DOHH2 (cell line): Measurements from ENCODE around the gene SLC6A19.

Experiments used
- H3F3A ChIP-seq: fragments of 200-600 bp; sonication (generic), shearing (Covaris generic); 2 replicates; pipeline ENCODE4 v1.6.0; 2016; ENCODE audit warnings: antibody characterized with exemption, mild to moderate bottlenecking; ENCODE audit not compliant: control insufficient read depth, insufficient read depth
- H3K27ac ChIP-seq: fragments of 200-600 bp; sonication (generic); 2 replicates; pipeline ENCODE4 v1.5.1; 2014; ENCODE audit warnings: low read depth, mild to moderate bottlenecking, low read length, moderate library complexity
- H3K27me3 ChIP-seq: fragments of 200-600 bp; sonication (generic); 2 replicates; pipeline ENCODE4 v1.6.1; 2014; ENCODE audit warnings: mild to moderate bottlenecking, low read length, mixed read lengths; ENCODE audit not compliant: control insufficient read depth
- H3K36me3 ChIP-seq: fragments of 200-600 bp; sonication (generic); 2 replicates; pipeline ENCODE4 v1.6.1; 2014; ENCODE audit warnings: mild to moderate bottlenecking, low read length, moderate library complexity, mixed read lengths; ENCODE audit not compliant: control insufficient read depth
- H3K4me1 ChIP-seq: fragments of 200-600 bp; sonication (generic); 2 replicates; pipeline ENCODE4 v1.6.1; 2014; ENCODE audit warnings: mild to moderate bottlenecking, low read length, mixed read lengths; ENCODE audit not compliant: control insufficient read depth
- H3K4me2 ChIP-seq: fragments of 200-600 bp; sonication (generic); 2 replicates; pipeline ENCODE4 v1.6.0; 2014; ENCODE audit warnings: mild to moderate bottlenecking, low read length, moderate library complexity
- H3K4me3 ChIP-seq: fragments of 200-600 bp; sonication (generic); 2 replicates; pipeline ENCODE4 v1.5.1; 2014; ENCODE audit warnings: mild to moderate bottlenecking, low read length, mixed read lengths
- H3K79me2 ChIP-seq: fragments of 200-600 bp; sonication (generic); 2 replicates; pipeline ENCODE4 v1.6.1; 2014; ENCODE audit warnings: mild to moderate bottlenecking, low read length, mixed read lengths; ENCODE audit not compliant: control insufficient read depth
- H3K9me2 ChIP-seq: fragments of 200-600 bp; sonication (generic); replicated peaks from 2 replicates; pipeline ENCODE4 v1.6.1; 2014; ENCODE audit warnings: mild to moderate bottlenecking, low read length, mixed read lengths; ENCODE audit not compliant: control insufficient read depth
- H3K9me3 ChIP-seq: fragments of 200-600 bp; sonication (generic); 2 replicates; pipeline ENCODE4 v1.6.1; 2014; ENCODE audit warnings: antibody characterized with exemption, low read length, mixed read lengths; ENCODE audit not compliant: control insufficient read depth, insufficient read depth
- H4K20me1 ChIP-seq: fragments of 200-600 bp; sonication (generic); 2 replicates; pipeline ENCODE4 v1.6.0; 2014; ENCODE audit warnings: low read depth, mild to moderate bottlenecking, antibody characterized with exemption, low read length, moderate library complexity; ENCODE audit not compliant: control insufficient read depth, insufficient read depth
- CTCF ChIP-seq: fragments of 200-600 bp; sonication (generic); IDR thresholded peaks from one replicate; pipeline ENCODE4 v1.5.1; 2014; ENCODE audit warnings: antibody characterized with exemption, mild to moderate bottlenecking, low read depth, low read length; ENCODE audit not compliant: poor library complexity, severe bottlenecking
- EZH2phosphoT487 ChIP-seq: fragments of 200-600 bp; sonication (generic); IDR thresholded peaks from 2 replicates; pipeline ENCODE4 v1.6.1; 2017; ENCODE audit warnings: borderline replicate concordance, mild to moderate bottlenecking, antibody characterized with exemption, low read length, moderate library complexity, mixed read lengths

The SLC6A19 gene

GRCh38 chr5:1216211-1216917 lies 15.0 kb downstream of the SLC6A19 start:
- no peak overlapping the region for H3K4me3 ChIP-seq
- TF ChIP-seq EZH2phosphoT487 (no peak), CTCF (no peak)
- H3K27ac ChIP-seq: no peak overlapping the region
- H3K27me3 ChIP-seq: no peaks in the 10 kb centered on the region
- no peaks in the 10 kb centered on the region for H4K20me1 ChIP-seq
- H3K36me3 ChIP-seq: no peaks in the 10 kb centered on the region
- no peaks in the 10 kb centered on the region for H3K9me2 ChIP-seq
- H3K9me3 ChIP-seq: peaks cover 10% of the 10 kb centered on the region; the same call in 1 of the 2 replicates
- H3K4me2 ChIP-seq: no peak overlapping the region
- H3F3A ChIP-seq: no peaks in the 10 kb centered on the region
- peaks cover 9% of the 10 kb centered on the region for H3K4me1 ChIP-seq
- H3K79me2 ChIP-seq: no peaks in the 10 kb centered on the region

GRCh38 chr5:1216918-1217295 lies 15.5 kb downstream of the SLC6A19 start:
- no peak overlapping the region for H3K4me2 ChIP-seq
- no peak overlapping the region for H3K27ac ChIP-seq
- peaks cover 8% of the 10 kb centered on the region; the same call in 1 of the 2 replicates for H3K9me3 ChIP-seq
- no peaks in the 10 kb centered on the region for H4K20me1 ChIP-seq
- H3K4me3 ChIP-seq: no peak overlapping the region
- H3K27me3 ChIP-seq: no peaks in the 10 kb centered on the region
- H3K79me2 ChIP-seq: no peaks in the 10 kb centered on the region
- no peaks in the 10 kb centered on the region for H3K9me2 ChIP-seq
- H3K4me1 ChIP-seq: peaks cover 9% of the 10 kb centered on the region
- H3F3A ChIP-seq: no peaks in the 10 kb centered on the region
- TF ChIP-seq EZH2phosphoT487 (no peak), CTCF (no peak)
- H3K36me3 ChIP-seq: no peaks in the 10 kb centered on the region

GRCh38 chr5:1217596-1218206 lies 16.3 kb downstream of the SLC6A19 start:
- Histone ChIP-seq H4K20me1 (no peaks in the 10 kb centered on the region), H3K9me3 (peaks cover 10% of the 10 kb centered on the region; the same call in 1 of the 2 replicates), H3K27me3 (no peaks in the 10 kb centered on the region), H3K27ac (no peak overlapping the region), H3K79me2 (no peaks in the 10 kb centered on the region), H3K9me2 (no peaks in the 10 kb centered on the region), H3K4me3 (no peak overlapping the region), H3F3A (no peaks in the 10 kb centered on the region), H3K36me3 (no peaks in the 10 kb centered on the region), H3K4me2 (no peak overlapping the region), H3K4me1 (peaks cover 9% of the 10 kb centered on the region)
- TF ChIP-seq EZH2phosphoT487 (no peak), CTCF (no peak)
